HPDE6-E6E7 (cell line): ENCODE data around the gene PARD3.
"Not testable (repeated sequence)": the region's sequence is repeated elsewhere in the genome, so short reads cannot be mapped to it uniquely, and the experiment has no call there.

ENCODE experiments used
- DNase-seq: peaks from one replicate; pipeline ENCODE4 v3.0.0; 2011; ENCODE audit warnings: missing footprints; ENCODE audit errors: extremely low spot score

The PARD3 gene

DNA sequence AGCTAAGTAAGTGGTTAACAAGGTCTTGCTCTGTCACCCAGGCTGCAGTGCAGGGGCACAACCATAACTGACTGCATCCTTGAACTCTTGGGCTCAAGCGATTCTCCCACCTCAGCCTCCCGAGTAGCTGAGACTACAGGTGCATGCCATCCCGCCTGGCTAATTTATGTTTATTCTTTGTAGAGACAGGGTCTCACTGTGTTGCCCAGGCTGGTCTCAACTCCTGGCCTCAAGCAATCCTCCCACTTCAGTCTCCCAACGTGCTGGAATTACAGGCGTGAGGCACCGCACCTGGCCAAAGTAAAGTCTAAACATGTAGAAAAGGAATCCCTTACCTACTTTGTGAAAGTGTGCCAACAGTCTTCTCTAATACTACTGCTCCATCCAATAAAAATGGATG is 17.9 kb downstream of the PARD3 start:
- no peak for DNase-seq

DNA sequence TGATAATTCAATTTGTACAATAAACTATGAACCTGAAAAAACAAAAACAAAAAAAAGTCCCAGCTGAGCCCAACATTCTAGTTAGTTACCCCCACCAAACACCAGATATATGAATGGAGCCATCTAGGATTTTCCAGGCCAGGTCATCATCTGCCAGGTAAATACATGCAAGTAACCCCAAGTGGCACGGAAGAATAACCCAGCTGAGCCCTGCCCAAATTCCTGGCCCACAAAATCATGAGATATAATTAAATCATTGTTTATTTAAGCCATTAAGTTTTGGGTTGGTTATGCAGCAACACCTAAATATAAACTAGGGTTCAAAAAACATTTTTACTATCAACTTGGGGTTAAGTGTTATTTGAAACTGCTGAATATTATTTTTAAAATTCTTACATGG is 19.0 kb downstream of the PARD3 start:
- no peak for DNase-seq

DNA sequence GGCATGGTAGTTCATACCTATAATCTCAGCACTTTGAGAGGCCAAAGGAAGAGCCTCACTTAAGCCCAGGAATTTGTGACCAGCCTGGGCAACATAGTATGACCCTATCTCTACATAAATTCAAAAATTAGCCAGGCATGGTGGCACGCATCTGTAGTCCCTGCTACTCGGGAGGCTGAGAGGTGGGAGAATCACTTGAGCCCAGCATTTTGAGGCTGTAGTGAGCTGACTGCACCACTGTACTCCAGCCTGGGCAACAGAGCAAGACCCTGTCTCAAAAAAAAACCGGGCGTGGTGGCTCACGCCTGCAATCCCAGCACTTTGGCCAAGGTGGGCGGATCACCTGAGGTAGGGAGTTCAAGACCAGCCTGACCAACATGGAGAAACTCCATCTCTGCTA is 19.8 kb downstream of the PARD3 start:
- DNase-seq, result no peak

DNA sequence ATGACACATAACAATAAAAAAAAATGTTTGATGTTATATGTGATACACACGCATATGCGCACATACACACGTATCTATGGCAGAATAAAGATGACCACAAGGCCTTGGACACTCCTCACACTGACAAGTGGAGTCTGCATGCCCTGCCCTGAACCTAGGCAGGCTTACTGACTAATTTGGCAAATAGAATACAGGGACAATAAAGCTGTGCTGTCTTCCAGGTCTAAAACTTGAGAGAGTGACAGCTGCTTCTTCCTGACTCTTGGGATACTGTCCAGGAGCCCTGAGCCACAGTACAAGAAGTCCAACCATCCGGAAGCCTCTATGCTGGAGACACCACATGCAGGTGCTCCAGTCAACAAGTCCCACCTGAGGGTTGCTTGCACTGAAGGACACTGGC is 20.3 kb downstream of the PARD3 start:
- no peak for DNase-seq

DNA sequence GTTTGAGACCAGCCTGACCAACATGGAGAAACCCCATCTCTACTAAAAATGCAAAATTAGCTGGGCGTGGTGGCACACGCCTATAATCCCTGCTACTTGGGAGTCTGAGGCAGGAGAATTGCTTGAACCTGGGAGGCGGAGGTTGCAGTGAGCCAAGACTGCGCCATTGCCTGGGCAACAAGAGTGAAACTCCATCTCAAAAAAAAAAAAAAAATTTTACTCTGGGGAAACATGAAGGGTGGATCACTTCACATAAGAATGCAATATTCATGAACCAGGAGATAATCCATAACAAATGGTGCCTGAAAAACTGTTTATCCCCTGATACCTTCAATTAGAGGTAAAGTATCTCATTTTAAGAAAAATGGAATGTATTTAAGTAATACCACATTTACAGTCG is 21.5 kb downstream of the PARD3 start:
- DNase-seq, result not testable (repeated sequence)

DNA sequence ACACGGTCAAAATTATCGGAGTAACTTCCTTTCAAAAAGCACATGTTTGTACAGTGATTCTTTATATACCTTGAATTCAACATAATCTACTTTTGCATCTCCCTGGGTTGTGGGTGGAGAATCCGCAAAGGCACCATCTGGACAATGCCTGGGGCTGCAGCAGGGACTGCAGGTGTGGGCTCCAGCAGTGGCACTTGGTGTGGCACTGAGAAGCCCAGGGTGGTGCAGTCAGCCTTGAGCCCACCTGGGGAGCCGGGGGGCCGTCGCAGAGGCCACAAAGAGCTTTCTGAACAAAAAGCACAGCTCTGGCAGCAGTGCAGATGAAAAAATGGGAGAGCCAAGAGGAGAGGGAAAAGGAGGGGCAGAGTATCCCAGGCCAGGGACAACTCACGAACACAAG is 22.2 kb downstream of the PARD3 start:
- no peak for DNase-seq

DNA sequence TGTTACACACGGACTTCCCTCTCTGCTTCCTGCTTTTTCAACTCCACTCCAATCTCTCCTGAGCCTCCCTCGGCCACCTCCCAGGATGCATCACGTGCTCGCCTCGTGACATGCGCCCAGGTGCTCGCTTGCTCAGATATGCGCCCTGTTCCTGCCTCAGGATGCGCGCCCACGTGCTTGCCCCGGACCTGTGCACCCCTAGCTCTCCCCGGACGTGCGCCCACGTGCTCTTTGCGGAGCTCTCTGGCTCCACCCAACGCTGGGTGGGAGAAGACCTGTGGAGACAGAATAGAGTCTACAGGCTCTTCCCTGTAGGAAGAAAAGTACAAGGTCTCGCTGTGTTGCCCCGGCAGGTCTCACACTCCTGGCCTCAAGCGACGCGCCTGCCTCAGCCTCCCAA is 23.1 kb downstream of the PARD3 start:
- DNase-seq, result no peak

DNA sequence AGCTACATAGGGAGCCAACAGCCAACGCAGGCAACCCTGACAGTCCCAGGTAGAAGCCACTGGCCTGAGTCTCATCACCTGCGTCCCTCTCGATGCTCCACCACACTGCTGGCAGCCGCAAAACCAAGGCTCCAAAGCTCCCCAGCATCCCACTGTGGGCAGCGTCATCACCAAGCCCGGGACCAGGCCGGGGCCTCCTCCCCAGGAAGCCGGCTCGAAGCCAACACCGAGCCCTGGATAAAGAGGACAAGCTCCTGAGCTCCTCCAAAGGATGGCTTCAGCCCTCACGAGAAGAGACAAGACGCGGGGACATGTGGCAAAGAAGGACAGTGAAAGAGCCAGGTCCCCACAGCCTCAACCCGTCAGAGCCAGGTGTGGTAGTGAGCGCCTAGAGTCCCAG is 23.9 kb downstream of the PARD3 start:
- no peak for DNase-seq

DNA sequence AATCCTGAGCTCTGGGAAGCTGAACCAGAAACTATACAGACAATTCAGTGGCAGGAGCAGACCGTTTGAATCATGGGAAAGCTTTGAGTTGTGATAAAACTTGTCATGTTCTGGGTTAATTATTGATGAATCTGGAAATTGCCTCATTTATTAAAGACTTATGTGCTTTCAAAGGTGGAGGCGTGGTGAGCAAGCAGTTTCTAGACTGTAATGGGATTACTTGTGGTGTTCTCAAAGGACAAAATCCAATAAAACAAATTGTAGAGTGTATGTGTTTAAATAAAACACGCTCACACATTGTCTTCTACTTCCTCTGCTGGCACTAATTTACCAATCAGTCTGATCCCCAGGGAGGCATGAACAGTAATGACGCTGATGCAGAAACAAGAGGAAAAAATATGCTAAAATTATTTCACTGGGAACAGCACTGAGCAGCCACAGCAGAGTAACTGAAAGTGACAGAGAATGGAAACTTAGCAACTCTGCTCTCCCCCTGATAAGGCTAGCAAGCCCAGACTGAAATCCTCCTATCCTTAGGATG is 25.1 kb downstream of the PARD3 start:
- no peak for DNase-seq

DNA sequence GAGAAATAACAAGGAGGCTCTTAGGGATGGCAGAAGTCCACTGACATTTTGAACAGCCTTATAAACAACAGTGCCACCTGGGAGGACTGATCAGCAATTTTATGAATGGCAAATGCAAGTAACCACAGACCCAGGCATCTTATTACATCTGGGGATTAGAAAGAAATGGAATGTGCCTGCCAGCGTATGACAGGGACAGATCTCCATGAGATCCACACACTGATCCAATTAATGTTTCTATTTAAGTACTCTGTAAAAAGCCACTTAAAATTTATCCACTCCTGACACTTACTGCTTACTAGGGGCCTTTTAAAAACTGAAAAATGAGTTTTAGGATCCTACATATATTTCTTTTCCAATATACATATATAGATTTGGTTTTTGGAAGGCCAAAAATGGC is 28.6 kb downstream of the PARD3 start:
- DNase-seq, result no peak

DNA sequence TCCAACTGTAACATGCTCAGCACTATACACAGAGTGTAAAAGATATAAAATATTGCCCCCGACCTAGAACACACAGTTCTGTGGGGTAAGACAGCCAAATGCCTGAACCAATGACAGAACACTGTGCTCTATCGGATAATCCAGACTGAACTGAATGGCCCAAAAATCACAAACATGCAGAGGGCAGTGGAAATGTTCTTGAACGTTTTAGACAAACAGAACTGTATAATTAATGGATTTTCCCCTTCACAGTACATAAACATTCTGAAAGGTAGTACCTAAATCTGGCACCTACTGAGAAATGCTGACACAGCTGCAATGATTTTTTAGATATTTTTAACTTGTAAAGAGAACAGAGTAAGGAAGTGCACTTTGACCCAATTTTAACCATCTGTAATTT is 33.4 kb downstream of the PARD3 start:
- no peak for DNase-seq

DNA sequence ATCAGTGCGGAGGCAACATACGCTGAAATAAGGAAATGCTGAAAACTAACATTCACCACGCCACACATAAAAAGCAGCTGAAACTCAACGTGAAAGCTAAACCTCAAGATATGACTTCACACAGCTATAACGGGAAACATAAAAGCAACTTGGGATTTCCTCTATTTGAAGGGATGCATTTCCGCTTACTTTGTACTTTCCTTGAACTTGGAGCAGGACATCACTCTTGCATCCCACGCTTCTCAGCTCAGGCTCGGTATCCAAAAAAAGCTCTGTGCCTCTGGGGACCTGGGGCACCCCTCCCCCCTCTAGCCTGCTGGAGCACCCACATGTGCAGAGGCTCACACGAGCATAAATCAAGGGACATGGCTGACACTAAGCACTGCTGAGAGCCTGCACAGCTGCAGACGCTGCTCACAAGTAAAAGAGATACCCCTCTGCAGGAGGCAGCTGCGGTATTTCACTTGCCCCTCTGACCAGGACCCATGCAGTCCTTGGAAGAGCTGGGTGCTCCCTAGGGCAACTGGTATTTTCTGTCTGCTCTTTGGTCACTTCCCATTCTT is 34.2 kb downstream of the PARD3 start:
- no peak for DNase-seq

DNA sequence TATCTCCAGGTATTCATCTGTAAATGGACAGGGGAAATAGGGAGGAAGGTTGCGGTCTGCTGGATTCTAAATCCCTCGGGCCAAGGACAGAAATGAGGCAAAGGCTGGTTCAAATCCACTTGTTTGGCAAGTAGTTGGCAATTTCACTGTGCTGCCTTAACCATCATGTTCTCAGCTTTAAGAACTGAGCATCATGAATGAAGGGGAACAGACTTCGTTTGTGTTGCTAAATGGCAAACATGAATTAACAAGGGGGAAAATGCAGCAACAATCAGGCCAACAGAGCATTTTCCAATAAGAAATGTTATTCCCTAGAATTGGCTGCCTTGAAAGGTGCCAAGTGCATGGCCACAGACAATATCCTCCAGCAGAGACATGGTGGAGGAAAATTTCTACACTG is 36.9 kb downstream of the PARD3 start:
- DNase-seq, result no peak

DNA sequence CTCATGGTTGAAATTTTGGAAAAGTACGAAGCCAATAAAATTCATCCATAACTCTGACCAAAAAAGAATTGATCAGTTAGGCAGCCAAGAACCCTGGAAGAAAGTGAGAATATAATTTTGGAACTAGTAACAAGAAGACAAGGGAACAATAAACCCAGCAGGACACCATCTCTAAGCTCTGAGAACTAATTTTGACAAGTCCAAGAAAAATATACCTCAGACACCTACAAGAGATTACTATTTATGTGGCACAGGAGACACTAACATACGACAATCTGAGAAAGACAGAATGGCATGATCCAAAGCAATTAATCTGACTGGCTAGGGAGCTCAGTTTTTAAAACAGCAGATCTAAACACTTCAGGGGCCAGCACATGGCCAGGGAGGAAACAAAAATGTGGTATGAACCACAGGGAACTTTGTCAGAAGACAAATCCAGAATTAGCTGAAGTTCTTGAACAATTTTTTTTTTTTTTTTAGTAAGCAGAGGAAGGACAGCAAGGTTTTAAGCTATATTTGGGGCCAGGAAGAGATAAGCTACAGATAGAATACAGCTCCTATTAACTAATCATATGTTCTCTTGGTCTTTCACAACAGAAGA is 38.9 kb downstream of the PARD3 start:
- no peak for DNase-seq

DNA sequence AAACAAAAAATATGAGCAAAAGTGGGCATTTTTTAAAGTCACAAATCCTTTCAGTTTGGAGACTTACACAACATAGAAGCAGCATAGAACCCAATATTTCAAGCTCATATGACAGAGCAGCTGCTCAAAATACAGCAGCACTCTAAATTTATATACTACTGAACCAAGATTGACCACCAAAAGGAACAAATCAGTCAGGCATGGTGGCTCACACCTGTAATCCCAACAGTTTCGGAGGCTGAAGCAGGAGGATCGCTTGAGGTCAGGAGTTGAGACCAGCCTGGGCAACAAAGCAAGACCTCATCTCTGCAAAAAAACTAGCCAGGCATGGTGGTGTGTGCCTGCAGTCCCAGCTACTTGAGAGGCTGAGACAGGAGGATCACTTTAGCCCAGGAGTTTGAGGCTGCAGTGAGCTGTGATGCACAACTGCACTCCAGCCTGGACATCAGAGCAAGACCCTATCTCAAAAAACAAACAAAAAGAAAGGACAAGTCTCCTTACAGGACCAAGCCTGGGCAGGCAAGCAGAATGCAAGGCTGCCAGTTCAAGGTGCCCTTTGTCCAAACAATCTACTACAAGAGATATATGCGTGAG is 40.0 kb downstream of the PARD3 start:
- DNase-seq, result no peak

DNA sequence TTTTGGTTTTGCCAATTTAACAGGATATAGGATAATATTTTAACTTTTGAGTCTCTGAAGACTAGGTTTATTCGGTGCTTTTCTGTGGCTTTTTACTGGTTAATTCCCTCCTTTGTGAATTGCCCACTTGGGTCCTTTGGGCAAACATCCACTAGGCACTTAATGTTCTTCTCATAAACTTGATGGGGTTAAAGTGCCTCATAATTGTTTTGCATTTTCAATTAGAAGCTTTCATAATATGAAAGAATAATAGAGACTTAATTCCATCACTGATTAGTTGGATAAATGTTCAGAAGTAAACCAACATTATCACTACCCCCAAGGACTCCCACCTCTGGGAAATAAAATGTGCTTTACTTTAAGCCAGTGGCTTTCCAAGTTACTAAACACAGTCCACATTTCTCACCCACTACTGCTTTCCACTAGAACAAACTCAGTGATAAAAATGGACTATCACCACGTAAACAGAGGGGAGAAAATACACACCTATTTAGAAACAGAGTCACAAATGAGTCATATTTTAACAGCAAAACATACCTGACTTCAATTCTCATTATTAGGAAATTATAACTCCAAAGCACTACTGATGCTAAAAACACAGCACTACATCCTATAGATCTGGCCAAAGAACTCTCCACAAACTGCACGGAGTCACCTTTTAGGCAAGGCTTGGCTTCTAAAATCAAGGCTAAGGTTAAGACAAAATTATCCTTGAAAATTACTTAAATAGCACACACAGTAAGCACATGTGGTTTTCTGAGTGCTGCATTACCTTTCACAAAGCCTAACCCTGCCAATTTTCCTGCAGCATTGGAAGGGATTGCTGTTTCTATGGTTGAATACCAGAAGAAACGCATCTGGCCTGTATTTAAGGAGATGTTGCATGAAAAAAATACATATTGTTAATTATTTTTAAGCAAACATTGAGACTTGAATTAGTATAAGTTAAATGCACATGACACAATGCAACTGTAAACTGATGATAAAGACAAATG is 41.2 kb downstream of the PARD3 start:
- no peak for DNase-seq

DNA sequence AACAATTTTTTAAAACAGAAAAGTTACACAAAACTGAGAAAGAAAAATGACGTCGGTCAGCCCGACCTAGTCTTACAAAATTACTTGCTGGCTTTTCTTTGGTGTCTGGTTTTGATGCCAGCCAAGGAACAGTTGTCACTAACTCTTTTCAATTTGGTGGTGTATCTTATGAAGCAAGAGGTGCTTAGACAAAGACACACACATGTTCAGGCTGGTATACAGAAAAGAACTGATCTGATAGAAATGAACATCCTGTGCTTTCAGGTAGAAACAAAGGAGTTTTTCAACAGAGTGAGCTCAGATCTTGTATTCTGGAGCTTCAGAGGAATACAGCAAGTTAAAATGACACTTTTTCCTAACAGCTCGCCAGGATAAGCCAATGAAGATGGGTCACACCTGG is 43.6 kb downstream of the PARD3 start:
- DNase-seq, result no peak

DNA sequence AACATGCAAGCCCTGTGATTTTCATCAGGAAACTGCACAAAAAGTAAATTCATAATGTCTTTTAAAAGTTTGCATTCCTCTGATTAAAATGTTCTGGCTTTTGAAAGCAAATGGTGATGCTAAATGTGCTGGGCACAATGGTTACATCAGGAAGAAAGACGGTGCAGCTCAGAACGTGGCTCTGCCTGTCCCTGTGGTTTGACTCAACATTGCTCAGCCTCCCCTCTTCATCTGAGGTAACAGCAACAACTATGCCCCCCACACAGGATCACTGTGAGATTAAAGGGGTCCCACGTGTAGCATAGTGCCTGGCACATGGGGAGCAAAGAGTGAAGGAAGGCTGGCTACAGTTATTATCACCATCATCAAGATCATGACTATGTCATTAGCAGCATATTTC is 44.0 kb downstream of the PARD3 start:
- DNase-seq, result no peak

DNA sequence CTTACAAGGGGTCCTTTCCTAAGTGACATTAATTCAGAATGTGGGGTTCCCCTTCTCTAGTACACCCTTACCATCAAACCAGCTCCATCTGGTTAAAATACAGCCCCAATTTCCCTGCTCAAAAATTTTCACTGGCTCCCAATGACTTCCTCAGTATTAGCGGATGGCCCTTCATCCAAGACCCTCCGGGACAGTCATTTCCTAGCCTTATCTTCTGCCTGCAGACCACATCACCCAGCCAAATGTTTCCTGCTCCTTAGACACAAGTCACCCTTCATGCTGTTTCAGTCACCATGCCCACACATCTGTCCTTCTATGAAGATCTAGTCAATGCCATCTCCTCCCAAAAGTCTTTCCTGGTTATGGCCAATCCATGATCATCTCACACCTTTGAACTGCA is 45.2 kb downstream of the PARD3 start:
- DNase-seq, result no peak

DNA sequence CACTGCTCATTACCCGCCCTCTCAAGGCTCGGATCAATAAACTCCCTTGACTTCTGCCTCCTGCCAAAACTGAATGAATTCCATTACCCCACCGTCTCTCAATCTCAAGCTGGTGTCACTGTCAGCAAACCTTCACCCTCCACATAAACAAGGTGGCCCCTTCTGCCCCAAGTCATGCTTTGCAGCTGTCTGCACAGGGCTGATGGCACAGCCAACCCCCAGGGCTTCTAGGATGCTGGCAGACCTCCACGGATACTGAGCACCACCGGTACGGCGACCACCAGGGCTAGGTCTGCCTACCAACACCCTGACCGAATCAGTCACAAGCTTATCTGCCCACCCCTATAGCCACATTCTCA is 46.1 kb downstream of the PARD3 start:
- DNase-seq, result no peak

DNA sequence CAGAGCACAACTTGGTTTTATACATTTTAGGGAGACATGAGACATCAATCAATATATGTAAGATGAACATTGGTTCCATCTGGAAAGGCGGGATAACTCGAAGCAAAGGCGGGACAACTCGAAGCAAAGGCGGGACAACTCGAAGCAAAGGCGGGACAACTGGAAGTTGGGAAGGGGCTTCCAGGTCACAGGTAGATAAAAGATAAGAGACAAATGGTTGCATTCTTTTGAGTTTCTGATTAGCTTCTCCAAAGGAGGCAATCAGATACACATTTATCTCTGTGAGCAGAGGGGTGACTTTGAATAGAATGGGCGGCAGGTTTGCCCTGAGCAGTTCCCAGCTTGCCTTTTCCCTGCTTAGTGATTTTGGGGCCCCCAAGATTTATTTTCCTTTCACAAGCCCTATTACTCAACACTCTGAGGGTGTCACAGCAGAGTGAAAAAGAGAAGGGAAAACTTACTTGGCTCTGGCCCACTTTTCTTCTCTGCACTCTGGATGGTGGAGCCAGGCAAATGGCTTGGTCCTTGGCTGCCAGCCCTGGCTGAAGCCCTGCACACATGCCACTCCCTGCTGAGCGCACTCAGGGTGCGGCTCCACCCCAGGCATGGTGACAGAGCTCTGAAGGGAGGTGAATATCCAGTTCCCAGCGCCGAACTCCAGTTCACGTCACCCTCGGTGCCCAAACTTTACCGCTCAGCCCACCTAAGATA is 46.7 kb downstream of the PARD3 start:
- DNase-seq, result no peak
